NCI-H2171 (cell line): ENCODE data around the gene GDPD5.

Source experiments
- DNase-seq: peaks from one replicate; lab custom pipeline; 2025; lab: John Stamatoyannopoulos, UW

Gene GDPD5

GRCh38 chr11:75447415-75447814, 78.3 kb downstream of the GDPD5 start:
- no peak for DNase-seq

- no peak for DNase-seq
Observed at GRCh38 chr11:75445315-75445953, 80.3 kb downstream of the GDPD5 start.

- DNase-seq: no peak
Observed at GRCh38 chr11:75443043-75443442, 82.7 kb downstream of the GDPD5 start.

GRCh38 chr11:75442161-75442885, 83.4 kb downstream of the GDPD5 start:
- DNase-seq: no peak

- no peak for DNase-seq
Observed at GRCh38 chr11:75441804-75442132, 84.0 kb downstream of the GDPD5 start.

GRCh38 chr11:75440960-75441803, 84.6 kb downstream of the GDPD5 start:
- no peak for DNase-seq

GRCh38 chr11:75439495-75440120, 86.1 kb downstream of the GDPD5 start:
- DNase-seq: no peak

GRCh38 chr11:75439026-75439425, 86.7 kb downstream of the GDPD5 start:
- DNase-seq: no peak

GRCh38 chr11:75437966-75438659, 87.6 kb downstream of the GDPD5 start:
- DNase-seq: no peak

- no peak for DNase-seq
Observed at GRCh38 chr11:75436806-75437205, 88.9 kb downstream of the GDPD5 start.

GRCh38 chr11:75435571-75435925, 90.2 kb downstream of the GDPD5 start:
- no peak for DNase-seq

- no peak for DNase-seq
Observed at GRCh38 chr11:75434886-75435570, 90.7 kb downstream of the GDPD5 start.

- no peak for DNase-seq
Observed at GRCh38 chr11:75434051-75434450, 91.7 kb downstream of the GDPD5 start.

- DNase-seq: no peak
Observed at GRCh38 chr11:75433443-75433842, 92.3 kb downstream of the GDPD5 start.

GRCh38 chr11:75432911-75433321, 92.8 kb downstream of the GDPD5 start, which contains the start of gene KLHL35:
TSS of gene KLHL35 (minus strand) at chr11:75433203. CDS start at chr11:75430629, 2,574 bp downstream.
- no peak for DNase-seq

GRCh38 chr11:75431533-75432525, 93.9 kb downstream of the GDPD5 start:
- DNase-seq: no peak

- DNase-seq: peak; percentile 34
Observed at GRCh38 chr11:75430714-75431532, 94.8 kb downstream of the GDPD5 start.

- peak; percentile 37 for DNase-seq
Observed at GRCh38 chr11:75429902-75430713, 95.6 kb downstream of the GDPD5 start.

GRCh38 chr11:75429641-75429901, 96.2 kb downstream of the GDPD5 start:
- DNase-seq: no peak
